H9 (cell line): ENCODE measurements around the gene CCDC40. TPM values are rescaled to one million over a fixed set of nuclear protein-coding genes. Genes with fewer than 3 reads are reported as not detected.

Source experiments
- DNase-seq: peaks from one replicate; pipeline ENCODE4 v3.0.0-alpha.2; 2017
- H2AFZ ChIP-seq: one replicate; pipeline ENCODE4 v1.6.1; 2013; ENCODE audit warnings: mild to moderate bottlenecking, low read length, control low read depth, moderate library complexity
- H2AK5ac ChIP-seq: 2 replicates; pipeline ENCODE4 v1.6.1; 2013; ENCODE audit warnings: low read length, control low read depth, mixed read lengths; ENCODE audit not compliant: insufficient read length
- H2BK120ac ChIP-seq: one replicate; pipeline ENCODE4 v1.6.1; 2013; ENCODE audit warnings: low read depth, mild to moderate bottlenecking, low read length, control low read depth, inconsistent platforms; ENCODE audit not compliant: poor library complexity, severe bottlenecking
- H2BK12ac ChIP-seq: 2 replicates; pipeline ENCODE4 v1.6.1; 2013; ENCODE audit warnings: low read length, control low read depth, mixed read lengths, low read depth; ENCODE audit not compliant: insufficient read length
- H2BK15ac ChIP-seq: 2 replicates; pipeline ENCODE4 v1.6.1; 2013; ENCODE audit warnings: low read depth, low read length, control low read depth
- H2BK20ac ChIP-seq: one replicate; pipeline ENCODE4 v1.6.1; 2013; ENCODE audit warnings: low read depth, mild to moderate bottlenecking, low read length, control low read depth, inconsistent platforms; ENCODE audit not compliant: poor library complexity, severe bottlenecking
- H2BK5ac ChIP-seq: 2 replicates; pipeline ENCODE4 v1.6.1; 2013; ENCODE audit warnings: low read length, control low read depth, mixed read lengths; ENCODE audit not compliant: insufficient read length
- H3K14ac ChIP-seq: 2 replicates; pipeline ENCODE4 v1.6.1; 2013; ENCODE audit warnings: low read length, control low read depth; ENCODE audit not compliant: insufficient read depth
- H3K18ac ChIP-seq: 2 replicates; pipeline ENCODE4 v1.6.1; 2013; ENCODE audit warnings: low read depth, mild to moderate bottlenecking, mixed read lengths, low read length, control low read depth; ENCODE audit not compliant: insufficient read length
- H3K23ac ChIP-seq: 2 replicates; pipeline ENCODE4 v1.6.1; 2013; ENCODE audit warnings: low read length, control low read depth, mixed read lengths, low read depth; ENCODE audit not compliant: insufficient read length
- H3K23me2 ChIP-seq: 2 replicates; pipeline ENCODE4 v1.6.1; 2013; ENCODE audit warnings: low read depth, mild to moderate bottlenecking, mixed read lengths, low read length, control low read depth; ENCODE audit not compliant: insufficient read length, poor library complexity, severe bottlenecking
- H3K27ac ChIP-seq: 2 replicates; pipeline ENCODE4 v1.5.1; 2013; ENCODE audit warnings: low read length, control low read depth, mixed read lengths, low read depth; ENCODE audit not compliant: insufficient read length
- H3K27me3 ChIP-seq: 2 replicates; pipeline ENCODE4 v1.6.1; 2013; ENCODE audit warnings: low read length, control low read depth, inconsistent platforms; ENCODE audit not compliant: insufficient read depth
- H3K4ac ChIP-seq: 2 replicates; pipeline ENCODE4 v1.6.1; 2013; ENCODE audit warnings: low read depth, mild to moderate bottlenecking, control low read depth, inconsistent platforms, low read length, moderate library complexity
- H3K4me1 ChIP-seq: 2 replicates; pipeline ENCODE4 v1.6.1; 2013; ENCODE audit warnings: low read length, control low read depth, inconsistent platforms; ENCODE audit not compliant: insufficient read depth
- H3K4me2 ChIP-seq: 2 replicates; pipeline ENCODE4 v1.6.1; 2013; ENCODE audit warnings: low read length, control low read depth, mixed read lengths; ENCODE audit not compliant: insufficient read length, insufficient read depth
- H3K56ac ChIP-seq: 2 replicates; pipeline ENCODE4 v1.6.1; 2013; ENCODE audit warnings: low read depth, mild to moderate bottlenecking, mixed read lengths, low read length, control low read depth; ENCODE audit not compliant: insufficient read length
- H3K79me1 ChIP-seq: 2 replicates; pipeline ENCODE4 v1.6.1; 2013; ENCODE audit warnings: low read depth, mild to moderate bottlenecking, moderate library complexity, low read length, control low read depth, inconsistent platforms; ENCODE audit not compliant: insufficient read depth, poor library complexity, severe bottlenecking
- H3K79me2 ChIP-seq: 2 replicates; pipeline ENCODE4 v1.6.1; 2013; ENCODE audit warnings: low read length, control low read depth, inconsistent platforms; ENCODE audit not compliant: insufficient read depth
- H3K9ac ChIP-seq: 2 replicates; pipeline ENCODE4 v1.6.1; 2013; ENCODE audit warnings: low read length, control low read depth, mixed read lengths; ENCODE audit not compliant: insufficient read length; ENCODE audit errors: extremely low read depth
- H3K9me3 ChIP-seq: one replicate; pipeline ENCODE4 v1.6.1; 2013; ENCODE audit warnings: low read depth, low read length, inconsistent platforms; ENCODE audit not compliant: control insufficient read depth
- H3T11ph ChIP-seq: one replicate; pipeline ENCODE4 v1.6.1; 2013; ENCODE audit warnings: mild to moderate bottlenecking, low read length, control low read depth, inconsistent platforms
- H4K20me1 ChIP-seq: one replicate; pipeline ENCODE4 v1.6.1; 2013; ENCODE audit not compliant: control insufficient read depth, insufficient read length, insufficient read depth
- H4K5ac ChIP-seq: 2 replicates; pipeline ENCODE4 v1.6.1; 2013; ENCODE audit warnings: low read depth, mild to moderate bottlenecking, mixed read lengths, low read length, control low read depth; ENCODE audit not compliant: insufficient read length
- H4K8ac ChIP-seq: replicated peaks from 2 replicates; pipeline ENCODE4 v1.6.1; 2013; ENCODE audit warnings: low read length, control low read depth, mixed read lengths, low read depth; ENCODE audit not compliant: insufficient read length
- H4K91ac ChIP-seq: 2 replicates; pipeline ENCODE4 v1.6.1; 2013; ENCODE audit warnings: low read depth, mild to moderate bottlenecking, moderate library complexity, mixed read lengths, low read length, control low read depth; ENCODE audit not compliant: insufficient read length
- H3K27ac Mint-ChIP-seq, 3 experiments: 2 replicates in 2 of 3; 3 replicates in 1 of 3; pipeline ENCODE4 v1.8.0; 2020 to 2021; ENCODE audit warnings: mixed read lengths in 3 of 3, mild to moderate bottlenecking in 1 of 3, moderate library complexity in 1 of 3
- H3K27me3 Mint-ChIP-seq: 2 replicates; pipeline ENCODE4 v1.8.0; 2021; ENCODE audit warnings: low read depth, mild to moderate bottlenecking, moderate library complexity, mixed read lengths
- H3K36me3 Mint-ChIP-seq, 3 experiments: 2 replicates in 2 of 3; 3 replicates in 1 of 3; pipeline ENCODE4 v1.8.0; 2020 to 2021; ENCODE audit warnings: low read depth in 3 of 3, mixed read lengths in 3 of 3; ENCODE audit not compliant: insufficient read depth in 1 of 3
- H3K4me1 Mint-ChIP-seq, 2 experiments: 2 replicates each; pipeline ENCODE4 v1.8.0; 2020; ENCODE audit warnings: mixed read lengths in 2 of 2
- H3K4me3 Mint-ChIP-seq, 2 experiments: 2 replicates in 1 of 2; 3 replicates in 1 of 2; pipeline ENCODE4 v1.8.0; 2020 to 2021; ENCODE audit warnings: mild to moderate bottlenecking in 2 of 2, mixed read lengths in 2 of 2, moderate library complexity in 1 of 2
- H3K9me3 Mint-ChIP-seq, 2 experiments: 2 replicates in 1 of 2; 3 replicates in 1 of 2; pipeline ENCODE4 v1.8.0; 2020; ENCODE audit warnings: mild to moderate bottlenecking in 2 of 2, mixed read lengths in 2 of 2, moderate library complexity in 1 of 2
- CTCF ChIP-seq: fragments of 200-600 bp; sonication (generic); conservative IDR thresholded peaks from 3 replicates; pipeline ENCODE4 v1.8.0; 2021; ENCODE audit warnings: antibody characterized with exemption, mild to moderate bottlenecking
- whole genome bisulfite sequencing: extraction: QIAGEN DNeasy Blood & Tissue Kit; methylation state at CpG from one replicate; pipeline ENCODE4 v1.1.7; 2013; ENCODE audit warnings: missing lambda C conversion rate, low lambda C conversion rate, mixed read lengths; ENCODE audit not compliant: insufficient read length; ENCODE audit errors: extremely low coverage; 5-methylcytosine and 5-hydroxymethylcytosine counted together
- total RNA-seq: library from RNA; stranded (reverse); gene quantifications from 2 replicates; pipeline ENCODE4 v1.2.1, GENCODE V29; 2021

CCDC40 gene
- total RNA-seq, 1 experiment from 2014 or later, result 8.9 TPM

GRCh38 chr17:80124351-80124981, 88.0 kb downstream of the CCDC40 start:
- H3K27me3 ChIP-seq, result no peaks in the 10 kb centered on the region
- no peak overlapping the region for H3K27ac ChIP-seq
- H4K5ac ChIP-seq, result no peak overlapping the region
- no CpG with 5 or more reads among the region's 15 CpGs for WGBS
- Mint-ChIP-seq H3K27ac (peak overlapping the region; percentile 93 to 94 (median 94); a peak in 5 of 7 replicates), H3K36me3 (no peaks in the 10 kb centered on the region), H3K9me3 (no peaks in the 10 kb centered on the region), H3K27me3 (peaks cover 3% of the 10 kb centered on the region; the same call in 1 of the 2 replicates), H3K4me1 (peaks cover 24 to 47% of the 10 kb centered on the region in 2 experiments), H3K4me3 (peak overlapping the region; percentile 48 to 65)
- H2BK20ac ChIP-seq, result no peak overlapping the region
- H3K9me3 ChIP-seq, result no peaks in the 10 kb centered on the region
- H3K18ac ChIP-seq, result peak overlapping the region; percentile 27
- no peaks in the 10 kb centered on the region for H3K79me1 ChIP-seq
- no peaks in the 10 kb centered on the region for H4K20me1 ChIP-seq
- no peaks in the 10 kb centered on the region for H3K23me2 ChIP-seq
- no peak overlapping the region for H4K91ac ChIP-seq
- no peak overlapping the region for H3K4ac ChIP-seq
- H2BK5ac ChIP-seq, result no peak overlapping the region
- H3T11ph ChIP-seq, result no peak overlapping the region
- H2AFZ ChIP-seq, result no peak overlapping the region
- peaks cover 9% of the 10 kb centered on the region; the same call in 1 of the 2 replicates for H3K4me1 ChIP-seq
- peak overlapping the region; percentile 20 for H3K4me2 ChIP-seq
- DNase-seq, result peak; percentile 93
- H2BK12ac ChIP-seq, result no peak overlapping the region
- H3K23ac ChIP-seq, result no peak overlapping the region
- H2BK120ac ChIP-seq, result no peak overlapping the region
- no peak overlapping the region for H2BK15ac ChIP-seq
- H4K8ac ChIP-seq, result no peak overlapping the region
- no peaks in the 10 kb centered on the region for H3K79me2 ChIP-seq
- TF ChIP-seq CTCF, result peak; percentile 88
- no peak overlapping the region for H3K9ac ChIP-seq
- no peak overlapping the region for H2AK5ac ChIP-seq
- H3K14ac ChIP-seq, result peak overlapping the region; percentile 67; the same call in 1 of the 2 replicates
- H3K56ac ChIP-seq, result no peak overlapping the region
